ENCODE measurements around the gene HTRA3.

Gene HTRA3

DNA sequence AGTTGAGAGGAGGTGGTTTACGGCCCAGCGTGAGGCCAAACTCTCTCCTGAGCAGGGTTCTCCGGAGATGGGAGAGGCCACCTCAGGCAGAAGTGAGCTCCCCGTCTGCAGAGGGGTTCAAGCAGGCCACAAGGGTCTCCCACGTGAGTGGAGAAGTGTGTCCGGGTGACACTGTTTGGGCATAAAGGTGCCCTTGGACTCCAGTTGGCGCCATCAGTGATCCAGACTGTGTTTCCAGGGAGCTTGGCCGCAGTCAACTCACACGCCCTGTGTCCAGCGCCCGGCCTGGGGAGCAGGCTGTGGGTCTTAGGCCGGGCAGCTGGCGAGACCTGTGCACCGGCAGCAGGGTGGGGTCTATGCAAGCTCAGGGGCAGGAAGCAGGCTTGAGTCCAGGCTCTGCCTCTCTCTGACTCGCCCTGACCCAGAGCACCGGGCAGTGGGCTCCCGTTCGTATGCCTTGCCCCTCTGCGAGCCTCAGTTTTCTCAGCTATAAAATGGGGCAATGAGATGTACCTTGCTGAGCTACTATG is 24.6 kb upstream of the HTRA3 start:
- TF ChIP-seq, protein P1, sequence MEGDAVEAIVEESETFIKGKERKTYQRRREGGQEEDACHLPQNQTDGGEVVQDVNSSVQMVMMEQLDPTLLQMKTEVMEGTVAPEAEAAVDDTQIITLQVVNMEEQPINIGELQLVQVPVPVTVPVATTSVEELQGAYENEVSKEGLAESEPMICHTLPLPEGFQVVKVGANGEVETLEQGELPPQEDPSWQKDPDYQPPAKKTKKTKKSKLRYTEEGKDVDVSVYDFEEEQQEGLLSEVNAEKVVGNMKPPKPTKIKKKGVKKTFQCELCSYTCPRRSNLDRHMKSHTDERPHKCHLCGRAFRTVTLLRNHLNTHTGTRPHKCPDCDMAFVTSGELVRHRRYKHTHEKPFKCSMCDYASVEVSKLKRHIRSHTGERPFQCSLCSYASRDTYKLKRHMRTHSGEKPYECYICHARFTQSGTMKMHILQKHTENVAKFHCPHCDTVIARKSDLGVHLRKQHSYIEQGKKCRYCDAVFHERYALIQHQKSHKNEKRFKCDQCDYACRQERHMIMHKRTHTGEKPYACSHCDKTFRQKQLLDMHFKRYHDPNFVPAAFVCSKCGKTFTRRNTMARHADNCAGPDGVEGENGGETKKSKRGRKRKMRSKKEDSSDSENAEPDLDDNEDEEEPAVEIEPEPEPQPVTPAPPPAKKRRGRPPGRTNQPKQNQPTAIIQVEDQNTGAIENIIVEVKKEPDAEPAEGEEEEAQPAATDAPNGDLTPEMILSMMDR (IDR thresholded peaks at IDR 0.05; ENCODE audit: extremely low read depth, missing control alignments) = no peak
- no peak for DNase-seq (ENCODE audit: low spot score)

DNA sequence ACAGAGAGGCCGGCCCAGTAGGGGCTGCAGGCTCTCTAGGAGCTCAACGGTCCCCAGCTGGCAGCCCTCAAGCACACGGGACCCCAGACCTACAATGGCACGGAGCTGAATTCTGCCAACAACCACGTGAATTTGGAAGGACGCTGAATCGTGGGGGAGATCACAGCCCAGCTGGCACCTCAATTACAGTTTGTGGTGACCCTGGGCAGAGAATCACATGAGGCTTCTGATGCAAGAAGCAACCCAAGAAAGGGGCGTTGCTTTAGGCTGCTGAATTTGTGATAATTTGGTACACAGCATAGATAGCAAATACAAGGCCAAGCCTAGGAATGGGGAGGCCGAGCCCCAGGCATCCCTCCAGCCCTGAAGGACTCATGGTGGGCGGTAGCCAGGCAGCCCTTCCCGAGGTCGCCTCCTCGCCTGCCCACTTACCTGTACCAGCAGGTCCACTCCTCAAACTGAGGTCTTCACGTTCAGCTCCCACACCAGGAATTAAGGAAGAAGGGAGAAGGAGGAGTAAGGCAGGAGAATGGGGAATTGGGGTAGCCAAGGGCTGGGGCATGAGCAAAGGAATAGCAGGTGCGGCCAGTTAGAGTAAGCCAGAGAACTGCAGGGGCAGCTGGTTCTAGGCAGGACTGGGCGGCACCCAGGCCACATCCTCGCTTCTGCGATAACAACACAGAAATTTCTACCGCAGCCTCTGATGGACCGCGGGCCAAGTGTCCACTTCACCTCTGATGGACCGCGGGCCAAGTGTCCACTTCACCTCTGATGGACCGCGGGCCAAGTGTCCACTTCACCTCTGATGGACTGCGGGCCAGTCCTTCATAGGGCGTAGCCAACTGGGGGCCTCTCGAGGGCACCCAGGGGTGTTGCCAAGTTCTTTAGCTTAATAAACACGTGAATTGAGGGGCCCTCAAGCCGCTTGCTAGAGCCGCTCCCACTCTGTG is 23.4 kb upstream of the HTRA3 start:
- no peak for DNase-seq (ENCODE audit: low spot score)
- TF ChIP-seq, protein P1 (IDR thresholded peaks at IDR 0.05; ENCODE audit: extremely low read depth, missing control alignments) = no peak

DNA sequence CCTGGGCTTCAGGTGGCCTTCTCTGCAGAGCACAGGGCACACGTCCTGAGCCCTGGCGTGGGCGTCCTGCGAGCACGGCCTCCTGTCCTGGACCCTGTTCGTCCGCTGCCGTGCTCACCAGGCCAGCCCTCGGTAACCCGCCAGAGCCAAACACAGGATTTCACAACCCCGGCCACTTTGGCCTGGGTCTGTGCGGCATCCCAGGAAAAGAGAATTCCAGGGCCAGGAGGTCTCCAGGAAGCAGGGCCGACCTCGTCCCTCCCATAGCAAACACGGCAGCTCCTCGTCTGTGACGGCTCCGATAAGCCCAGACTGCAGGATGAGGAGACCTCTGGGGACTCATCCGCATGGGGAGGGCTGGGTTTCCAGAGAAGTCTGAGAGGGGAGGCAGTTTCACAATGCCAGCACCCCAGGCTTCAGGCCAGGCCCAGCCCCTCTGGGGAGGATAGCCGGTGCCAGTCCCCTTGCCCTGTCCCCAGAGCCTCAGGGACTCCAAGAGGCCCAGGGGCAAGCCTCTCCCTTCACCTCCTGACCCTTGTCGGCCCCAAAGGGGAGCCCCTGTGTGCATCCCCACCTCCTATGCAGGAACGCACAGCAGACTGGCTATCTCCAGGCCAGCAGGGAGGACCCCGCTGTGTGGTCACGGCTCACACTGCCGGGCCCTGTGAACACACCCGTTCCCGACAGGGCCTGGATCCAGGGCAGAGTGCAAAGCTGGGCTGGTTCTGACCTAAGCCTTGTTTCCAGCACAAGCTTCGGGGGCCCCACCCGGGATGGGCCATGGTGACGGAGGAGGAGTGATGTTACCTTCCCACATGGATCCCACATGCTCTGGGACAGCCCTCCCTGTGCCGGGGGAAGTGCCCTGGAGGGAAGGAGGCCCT is 22.3 kb upstream of the HTRA3 start:
- TF ChIP-seq, protein P1 (IDR thresholded peaks at IDR 0.05; ENCODE audit: extremely low read depth, missing control alignments) = no peak
- DNase-seq (ENCODE audit: low spot score) = no peak

DNA sequence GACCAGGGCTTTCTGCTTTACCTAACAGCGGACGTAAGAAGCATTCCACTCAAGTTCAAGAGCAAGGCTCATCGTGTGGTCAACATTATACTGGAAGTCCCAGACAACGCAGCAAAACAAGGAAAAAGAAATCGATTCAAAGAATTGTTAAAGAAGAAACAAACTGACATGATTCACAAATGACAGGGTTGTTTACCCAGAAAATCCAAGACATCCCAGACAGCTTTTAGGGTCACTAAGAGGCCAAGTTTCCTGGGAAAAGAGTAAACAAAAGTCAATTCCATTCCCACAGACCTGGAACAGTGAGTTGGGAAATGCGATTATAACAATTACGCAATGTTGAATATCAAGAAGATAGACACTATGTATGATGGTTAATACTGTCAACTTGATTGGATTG is 21.5 kb upstream of the HTRA3 start:
- TF ChIP-seq, protein P1 (IDR thresholded peaks at IDR 0.05; ENCODE audit: extremely low read depth, missing control alignments) = no peak
- no peak for DNase-seq (ENCODE audit: low spot score)

DNA sequence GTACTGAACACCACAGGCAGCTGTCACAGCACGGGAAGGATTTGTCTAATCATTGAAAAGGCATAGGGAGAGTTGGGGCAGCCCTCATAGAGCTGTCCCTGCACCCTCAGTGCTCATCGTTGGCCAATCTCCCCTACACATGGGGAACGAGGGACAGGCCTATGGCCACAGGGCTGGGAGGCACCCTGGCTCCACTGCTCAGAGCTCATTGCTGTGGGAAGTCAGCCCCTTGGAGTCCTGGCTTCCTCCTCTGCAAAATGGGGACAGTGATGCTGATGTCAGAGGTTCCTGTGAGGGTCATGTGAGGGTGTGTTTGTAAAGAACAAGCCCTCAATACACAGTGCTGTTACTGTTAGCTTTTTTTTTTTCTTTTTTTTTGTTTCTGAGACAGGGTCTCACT is 19.3 kb upstream of the HTRA3 start:
- TF ChIP-seq, protein P1 (IDR thresholded peaks at IDR 0.05; ENCODE audit: extremely low read depth, missing control alignments) = no peak
- no peak for DNase-seq (ENCODE audit: low spot score)

DNA sequence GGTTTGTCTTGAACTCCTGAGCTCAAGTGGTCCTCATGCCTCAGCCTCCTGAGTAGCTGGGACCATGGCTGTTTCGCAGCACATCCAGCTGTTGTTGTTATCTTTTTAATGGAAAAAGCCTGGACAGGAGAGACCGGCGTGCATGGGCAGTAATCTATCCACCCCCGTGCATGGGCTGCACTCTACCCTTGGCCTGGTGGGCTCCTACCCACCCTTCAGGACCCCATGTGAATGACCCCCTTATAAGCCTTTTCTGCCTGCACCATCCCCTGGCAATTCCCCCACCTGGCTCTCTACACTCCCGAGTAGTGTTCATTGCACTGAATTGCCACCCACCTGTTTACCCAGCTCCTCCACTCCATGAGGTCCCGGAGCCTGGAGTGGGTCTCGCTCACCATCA is 18.9 kb upstream of the HTRA3 start:
- TF ChIP-seq, protein P1 (IDR thresholded peaks at IDR 0.05; ENCODE audit: extremely low read depth, missing control alignments) = no peak
- no peak for DNase-seq (ENCODE audit: low spot score)

All from GM20000 (cell line).